ENCODE results near the gene FOSB.

Gene FOSB

DNA sequence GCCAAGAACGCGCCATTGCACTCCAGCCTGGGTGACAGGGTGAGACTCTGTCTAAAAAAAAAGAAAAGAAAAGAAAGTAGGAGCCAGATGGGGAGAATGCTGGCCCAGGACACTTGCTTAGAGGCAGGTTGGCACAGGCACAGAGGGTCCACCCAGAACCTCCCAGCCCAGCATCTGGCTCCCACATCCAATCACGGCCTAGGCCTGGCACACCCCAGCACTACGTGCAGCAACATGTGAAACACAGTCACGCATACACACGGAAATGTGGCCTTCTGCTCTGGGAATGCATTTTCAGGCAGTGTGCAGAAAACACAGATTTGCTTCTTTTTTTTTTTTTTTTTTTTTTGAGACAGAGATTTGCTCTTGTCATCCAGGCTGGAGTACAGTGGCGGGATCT is 20.9 kb upstream of the FOSB start:
- H3K4me3 Mint-ChIP-seq = no peak overlapping the region

DNA sequence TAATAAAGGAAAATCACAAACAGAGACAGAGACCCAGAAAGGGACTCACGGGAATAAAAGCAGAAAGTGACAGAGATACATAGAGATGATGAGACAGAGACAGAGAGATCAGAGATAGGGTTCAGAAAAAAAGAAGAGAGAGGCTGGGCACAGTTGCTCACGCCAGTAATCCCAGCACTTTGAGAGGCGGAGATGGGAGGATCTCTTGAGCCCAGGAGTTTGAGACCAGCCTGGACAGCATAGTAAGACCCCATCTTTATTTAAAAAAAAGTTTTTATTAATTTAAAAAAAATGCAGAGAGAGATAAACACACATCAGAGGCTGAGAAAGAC is 19.4 kb upstream of the FOSB start:
- H3K36me3 Mint-ChIP-seq (ENCODE audit: low read depth) = no peaks in the 10 kb centered on the region
- peaks cover 21% of the 10 kb centered on the region for H3K27me3 Mint-ChIP-seq
- H3K4me3 Mint-ChIP-seq = no peak overlapping the region
- intact Hi-C loops (cut with micrococcal nuclease) = no loop called here
- H3K4me1 Mint-ChIP-seq (ENCODE audit: low read depth) = peaks cover 44% of the 10 kb centered on the region
- peak overlapping the region; percentile 5 for H3K27ac Mint-ChIP-seq
- H3K9me3 Mint-ChIP-seq = no peaks in the 10 kb centered on the region

More for the DNA sequence above, 20.9 kb upstream of the FOSB start:
- Mint-ChIP-seq H3K27me3 (peaks cover 15% of the 10 kb centered on the region), H3K4me1 (ENCODE audit: low read depth) (peaks cover 54% of the 10 kb centered on the region), H3K36me3 (ENCODE audit: low read depth) (no peaks in the 10 kb centered on the region), H3K9me3 (no peaks in the 10 kb centered on the region), H3K27ac (peak overlapping the region; percentile 2)
- intact Hi-C loops (cut with micrococcal nuclease) = no loop called here

- no peak overlapping the region for H3K27ac Mint-ChIP-seq
- no peaks in the 10 kb centered on the region for H3K9me3 Mint-ChIP-seq
- H3K36me3 Mint-ChIP-seq (ENCODE audit: low read depth) = no peaks in the 10 kb centered on the region
- peaks cover 44% of the 10 kb centered on the region for H3K4me1 Mint-ChIP-seq (ENCODE audit: low read depth)
- H3K4me3 Mint-ChIP-seq = no peak overlapping the region
- H3K27me3 Mint-ChIP-seq = peaks cover 21% of the 10 kb centered on the region
- intact Hi-C loops (cut with micrococcal nuclease) = no loop called here
These were observed 18.9 kb upstream of the FOSB start for GRCh38 chr19:45448887-45449299.

DNA sequence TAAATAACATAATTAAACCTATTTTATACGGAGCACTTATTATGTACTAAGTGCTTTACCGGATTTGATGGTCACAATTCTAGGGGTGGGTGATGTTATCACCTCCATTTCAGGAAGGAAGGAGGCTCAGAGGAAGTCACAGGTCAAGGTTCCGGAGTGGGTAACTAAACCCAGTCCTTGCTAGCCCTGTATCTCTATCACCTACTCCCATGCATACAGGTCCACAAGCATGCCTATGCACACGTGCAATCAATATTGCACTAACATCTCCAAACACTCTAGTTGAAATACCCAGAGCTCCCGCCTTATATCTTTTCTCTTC is 17.8 kb upstream of the FOSB start:
- Mint-ChIP-seq H3K4me3 (peak overlapping the region; percentile 88), H3K4me1 (ENCODE audit: low read depth) (peaks cover 43% of the 10 kb centered on the region), H3K27me3 (peaks cover 21% of the 10 kb centered on the region), H3K36me3 (ENCODE audit: low read depth) (no peaks in the 10 kb centered on the region), H3K9me3 (no peaks in the 10 kb centered on the region), H3K27ac (peak overlapping the region; percentile 99)
- intact Hi-C loops (cut with micrococcal nuclease) = loop anchor here (2.0 kb wide), 1 partner anchor 17 kb away; the partner anchor contains the start of gene FOSB

DNA sequence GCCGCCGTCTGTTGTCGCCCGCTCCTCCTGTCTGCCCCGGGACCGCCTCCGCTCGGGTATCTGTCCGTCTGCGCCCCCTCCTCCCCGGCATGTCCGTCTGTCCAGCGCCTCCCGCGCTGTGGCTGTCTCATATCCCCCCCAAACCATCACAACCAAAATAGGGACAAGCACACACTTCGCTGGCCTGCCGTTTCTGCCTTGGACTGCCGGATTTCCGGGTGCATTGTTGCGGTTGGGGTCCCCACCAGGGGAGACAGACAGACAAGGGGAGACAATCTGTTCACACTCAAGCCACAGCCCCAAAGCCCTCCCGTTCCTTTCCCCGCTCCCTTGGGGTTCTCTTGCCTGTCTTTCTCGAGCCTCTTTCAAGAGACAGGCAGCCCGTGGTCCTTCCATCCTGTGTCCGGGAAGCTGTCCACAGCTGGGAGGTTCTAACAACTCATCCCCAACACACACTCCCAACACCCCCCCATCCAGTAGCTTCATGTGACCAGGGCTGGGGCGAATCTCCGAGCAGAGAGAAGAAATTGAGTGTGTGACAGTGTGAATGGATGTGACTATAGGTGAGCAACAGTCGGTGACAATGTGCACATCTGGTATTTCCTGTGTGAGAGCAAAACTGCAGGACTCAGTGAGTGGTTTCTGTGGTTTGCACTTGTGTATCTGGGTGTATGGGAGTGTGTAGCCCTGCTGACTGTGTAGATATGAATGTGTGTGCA is 16.5 kb upstream of the FOSB start:
- Mint-ChIP-seq H3K4me1 (ENCODE audit: low read depth) (peaks cover 51% of the 10 kb centered on the region), H3K36me3 (ENCODE audit: low read depth) (no peaks in the 10 kb centered on the region), H3K9me3 (no peaks in the 10 kb centered on the region), H3K27me3 (peaks cover 21% of the 10 kb centered on the region), H3K4me3 (peak overlapping the region; percentile 77), H3K27ac (peak overlapping the region; percentile 99)
- intact Hi-C loops (cut with micrococcal nuclease) = loop anchor here (2.0 kb wide), 1 partner anchor 16 kb away; the partner anchor contains the start of gene FOSB

- H3K4me1 Mint-ChIP-seq (ENCODE audit: low read depth) = peaks cover 56% of the 10 kb centered on the region
- H3K27ac Mint-ChIP-seq = peak overlapping the region; percentile 99
- intact Hi-C loops (cut with micrococcal nuclease) = loop anchor here (2.0 kb wide), 1 partner anchor 15 kb away; the partner anchor contains the start of gene FOSB
These were observed 15.9 kb upstream of the FOSB start for GRCh38 chr19:45451850-45452387.

DNA sequence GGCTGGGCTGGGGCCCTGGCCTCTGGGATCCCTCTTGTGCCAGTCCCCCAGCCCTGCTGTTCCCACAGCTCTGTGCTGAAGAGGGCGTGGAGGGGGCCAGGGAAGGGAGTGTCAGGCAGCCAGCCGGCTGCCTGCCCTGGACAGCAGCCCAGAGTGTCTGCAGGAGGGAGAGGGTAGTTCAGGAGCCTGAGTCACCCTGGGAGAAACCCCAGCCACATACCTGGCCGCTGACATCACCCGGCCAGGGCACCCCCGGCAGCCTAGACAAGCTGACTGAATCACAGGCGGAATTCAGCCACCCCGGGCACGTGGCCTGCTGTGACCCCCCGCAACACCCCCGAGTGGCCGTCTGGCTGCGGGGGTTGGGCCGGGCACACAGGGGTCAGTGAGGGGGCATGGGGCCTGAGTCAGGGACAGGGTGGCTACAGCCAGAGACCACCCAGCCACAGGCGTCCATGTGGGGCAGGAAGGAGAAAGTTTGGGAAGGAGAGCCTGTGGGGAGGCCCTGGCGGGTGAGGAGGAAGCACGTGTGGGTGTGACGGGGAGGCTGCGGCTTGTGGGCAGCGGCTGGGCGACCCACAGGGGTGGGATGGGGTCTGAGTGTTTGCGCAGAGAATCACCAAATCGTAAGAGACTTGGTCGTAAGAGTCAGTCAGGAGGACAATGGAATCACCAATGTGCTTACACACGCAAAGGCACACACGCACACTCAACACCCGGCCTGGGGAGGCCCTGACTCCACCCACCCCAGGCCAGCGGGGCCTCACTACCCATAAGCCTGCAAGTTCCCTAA is 11.9 kb upstream of the FOSB start:
- peak overlapping the region; percentile 95 for H3K27ac Mint-ChIP-seq
- no peaks in the 10 kb centered on the region for H3K9me3 Mint-ChIP-seq
- peaks cover 20% of the 10 kb centered on the region for H3K27me3 Mint-ChIP-seq
- intact Hi-C loops (cut with micrococcal nuclease) = loop anchor here (1.0 to 2.0 kb wide), 2 partner anchors 11 to 13 kb away; partner anchors contain the start of gene FOSB
- no peaks in the 10 kb centered on the region for H3K36me3 Mint-ChIP-seq (ENCODE audit: low read depth)
- peaks cover 51% of the 10 kb centered on the region for H3K4me1 Mint-ChIP-seq (ENCODE audit: low read depth)
- H3K4me3 Mint-ChIP-seq = peak overlapping the region; percentile 58

More at GRCh38 chr19:45451850-45452387, 15.9 kb upstream of the FOSB start:
- Mint-ChIP-seq H3K36me3 (ENCODE audit: low read depth) (no peaks in the 10 kb centered on the region), H3K4me3 (no peak overlapping the region), H3K9me3 (no peaks in the 10 kb centered on the region), H3K27me3 (peaks cover 21% of the 10 kb centered on the region)

DNA sequence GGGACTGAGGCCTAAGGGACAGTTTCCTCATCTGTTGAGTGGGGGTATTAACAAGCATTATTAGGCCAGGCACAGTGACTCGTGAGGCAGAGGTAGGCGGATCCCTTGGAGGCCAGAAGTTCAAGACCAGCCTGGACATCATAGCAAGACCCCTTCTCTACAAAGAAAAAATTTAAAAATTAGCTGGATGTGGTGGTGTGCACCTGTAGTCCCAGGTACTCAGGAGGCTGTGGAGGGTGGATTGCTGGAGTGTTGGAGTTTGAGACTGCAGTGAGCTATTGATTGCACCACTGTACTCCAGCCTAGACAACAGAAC is 11.3 kb upstream of the FOSB start:
- intact Hi-C loops (cut with micrococcal nuclease) = loop anchor here (1.0 to 2.0 kb wide), 2 partner anchors 11 to 14 kb away; partner anchors contain the start of gene FOSB
- Mint-ChIP-seq H3K9me3 (no peaks in the 10 kb centered on the region), H3K27ac (peak overlapping the region; percentile 95), H3K4me3 (peak overlapping the region; percentile 58), H3K36me3 (ENCODE audit: low read depth) (no peaks in the 10 kb centered on the region), H3K27me3 (peaks cover 18% of the 10 kb centered on the region), H3K4me1 (ENCODE audit: low read depth) (peaks cover 46% of the 10 kb centered on the region)

DNA sequence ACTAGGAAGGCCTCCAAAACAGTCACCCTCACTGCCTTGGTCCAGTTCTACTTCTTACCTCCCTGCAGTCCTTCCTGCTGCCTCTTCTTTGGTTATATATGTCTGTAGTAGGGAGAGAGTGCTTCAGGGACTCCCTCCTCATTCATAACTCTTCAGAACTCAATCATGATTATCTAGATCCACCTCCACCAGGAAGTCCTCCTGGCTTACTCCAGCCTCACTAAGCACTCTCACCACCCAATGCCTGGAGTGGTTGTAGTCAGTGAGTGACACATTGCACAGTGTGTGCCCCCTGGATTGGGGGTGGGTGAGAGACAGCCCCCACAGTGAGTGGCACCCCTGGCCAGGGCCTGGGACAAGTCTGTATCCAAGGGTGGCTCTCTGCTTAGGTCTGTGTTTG is 10.0 kb upstream of the FOSB start:
- intact Hi-C loops (cut with micrococcal nuclease) = loop anchor here (2.0 kb wide), 1 partner anchor 15 kb away; no protein-coding TSS in a partner anchor
- no peaks in the 10 kb centered on the region for H3K36me3 Mint-ChIP-seq (ENCODE audit: low read depth)

GRCh38 chr19:45460807-45461347 is 6.9 kb upstream of the FOSB start:
- Mint-ChIP-seq H3K36me3 (ENCODE audit: low read depth) (no peaks in the 10 kb centered on the region), H3K27me3 (peaks cover 27% of the 10 kb centered on the region), H3K4me3 (no peak overlapping the region), H3K4me1 (ENCODE audit: low read depth) (peaks cover 30% of the 10 kb centered on the region), H3K27ac (no peak overlapping the region), H3K9me3 (no peaks in the 10 kb centered on the region)
- intact Hi-C loops (cut with micrococcal nuclease) = no loop called here

More for the DNA sequence above, 10.0 kb upstream of the FOSB start:
- Mint-ChIP-seq H3K9me3 (no peaks in the 10 kb centered on the region), H3K27ac (peak overlapping the region; percentile 37), H3K4me3 (no peak overlapping the region), H3K27me3 (peaks cover 12% of the 10 kb centered on the region), H3K4me1 (ENCODE audit: low read depth) (peaks cover 41% of the 10 kb centered on the region)

DNA sequence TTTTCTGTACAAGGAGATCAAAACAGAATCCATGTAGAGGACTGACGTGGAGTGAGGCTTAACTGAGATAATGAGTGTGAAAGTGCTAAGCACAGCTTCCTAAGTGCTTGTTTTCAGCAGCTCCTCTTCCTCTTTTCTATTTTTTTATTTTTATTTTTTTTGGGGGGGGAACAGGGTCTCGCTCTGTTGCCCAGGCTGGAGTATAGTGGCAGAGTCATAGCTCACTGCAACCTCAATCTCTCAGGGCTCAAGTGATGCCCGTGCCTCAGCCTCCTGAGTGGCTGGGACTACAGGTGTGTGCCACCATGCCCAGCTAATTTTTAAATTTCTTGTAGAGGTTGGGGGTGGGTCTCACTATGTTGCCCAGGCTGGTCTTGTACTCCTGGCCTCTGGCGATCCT is 5.6 kb upstream of the FOSB start:
- Mint-ChIP-seq H3K27ac (no peak overlapping the region), H3K4me3 (no peak overlapping the region), H3K36me3 (ENCODE audit: low read depth) (no peaks in the 10 kb centered on the region), H3K27me3 (peaks cover 34% of the 10 kb centered on the region), H3K4me1 (ENCODE audit: low read depth) (peaks cover 26% of the 10 kb centered on the region), H3K9me3 (no peaks in the 10 kb centered on the region)
- intact Hi-C loops (cut with micrococcal nuclease) = no loop called here

DNA sequence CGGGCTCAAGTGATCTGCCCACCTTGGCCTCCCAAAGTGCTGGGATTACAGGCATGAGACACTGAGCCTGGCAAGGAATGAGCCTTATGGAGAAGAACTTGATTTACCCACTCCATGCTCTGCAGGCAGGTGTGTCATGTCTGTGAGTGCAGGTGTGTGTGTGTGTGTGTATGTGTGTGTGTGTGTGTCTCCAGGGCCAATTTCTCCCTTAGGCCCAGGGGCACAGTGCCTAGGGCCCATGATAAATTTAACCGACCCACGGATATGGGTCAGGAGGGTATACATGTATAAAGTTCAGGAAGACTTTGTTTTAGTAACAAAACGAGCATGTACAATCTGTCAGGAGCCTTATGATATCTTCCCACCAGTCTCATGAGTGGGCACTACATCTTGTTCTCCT is 4.6 kb upstream of the FOSB start:
- Mint-ChIP-seq H3K4me1 (ENCODE audit: low read depth) (peaks cover 27% of the 10 kb centered on the region), H3K4me3 (no peak overlapping the region), H3K27me3 (peaks cover 34% of the 10 kb centered on the region), H3K9me3 (no peaks in the 10 kb centered on the region), H3K36me3 (ENCODE audit: low read depth) (no peaks in the 10 kb centered on the region), H3K27ac (no peak overlapping the region)
- intact Hi-C loops (cut with micrococcal nuclease) = no loop called here

- Mint-ChIP-seq H3K9me3 (no peaks in the 10 kb centered on the region), H3K27ac (no peak overlapping the region), H3K27me3 (peaks cover 34% of the 10 kb centered on the region), H3K4me1 (ENCODE audit: low read depth) (peaks cover 36% of the 10 kb centered on the region), H3K4me3 (no peak overlapping the region), H3K36me3 (ENCODE audit: low read depth) (peaks cover under 1% of the 10 kb centered on the region)
- intact Hi-C loops (cut with micrococcal nuclease) = no loop called here
These were observed 3.5 kb upstream of the FOSB start for GRCh38 chr19:45464274-45464673.
